ENCODE results near the gene CASKIN1. TPM values are rescaled to one million over a fixed set of nuclear protein-coding genes. Genes with fewer than 3 reads are reported as not detected.
A peak's percentile ranks its signal among the peaks of the same experiment; 100 is the strongest.

CASKIN1 gene
- total and polyA plus RNA-seq, 12 donors = 0.06 to 5.2 (median 1.3) TPM; not detected in 3

GRCh38 chr16:2175454-2175853 lies 21.0 kb downstream of the CASKIN1 start:
- H3K27me3 ChIP-seq = no peaks in the 10 kb centered on the region
- no peaks in the 10 kb centered on the region for H3K9me3 ChIP-seq (replicated peaks in 1 of 3)
- H3K4me1 ChIP-seq (replicated peaks in 1 of 2) = peaks cover 0 to 6% of the 10 kb centered on the region in 2 donors
- H3K36me3 ChIP-seq (replicated peaks in 1 of 2) = peaks cover 0 to 64% of the 10 kb centered on the region in 2 donors
- H3K27ac ChIP-seq = peak overlapping the region in 1 of 5 donors; percentile 35
- intact Hi-C loops (cut with DNase I) = no loop called here
- no peak for DNase-seq
- no peak for TF ChIP-seq POLR2A (IDR thresholded peaks at IDR 0.05)
- TF ChIP-seq CTCF (IDR thresholded peaks at IDR 0.05) = no peak
- WGBS, 4 donors = 90 to 94% (median 93%) methylated on average over 4 to 10 of the region's 10 CpGs
- no peak overlapping the region for H3K4me3 ChIP-seq

GRCh38 chr16:2174396-2175131 lies 21.8 kb downstream of the CASKIN1 start:
- no peaks in the 10 kb centered on the region for H3K9me3 ChIP-seq (replicated peaks in 1 of 3)
- H3K4me1 ChIP-seq (replicated peaks in 1 of 2) = peaks cover 0 to 6% of the 10 kb centered on the region in 2 donors
- intact Hi-C loops (cut with DNase I) = no loop called here
- no peak for TF ChIP-seq POLR2A (IDR thresholded peaks at IDR 0.05)
- peak; percentile 67 to 89 (median 77) for DNase-seq
- no peak overlapping the region for H3K4me3 ChIP-seq
- no peaks in the 10 kb centered on the region for H3K27me3 ChIP-seq
- H3K36me3 ChIP-seq (replicated peaks in 1 of 2) = peaks cover 0 to 64% of the 10 kb centered on the region in 2 donors
- 66 to 79% (median 71%) methylated on average over 7 to 21 of the region's 21 CpGs for WGBS, 4 donors
- H3K27ac ChIP-seq = peak overlapping the region in 1 of 5 donors; percentile 57

GRCh38 chr16:2173916-2174315 lies 22.5 kb downstream of the CASKIN1 start:
- Histone ChIP-seq H3K27ac (peak overlapping the region in 1 of 5 donors; percentile 57), H3K36me3 (replicated peaks in 1 of 2) (peaks cover 0 to 64% of the 10 kb centered on the region in 2 donors), H3K27me3 (no peaks in the 10 kb centered on the region), H3K9me3 (replicated peaks in 1 of 3) (no peaks in the 10 kb centered on the region), H3K4me1 (replicated peaks in 1 of 2) (peaks cover 0 to 6% of the 10 kb centered on the region in 2 donors), H3K4me3 (no peak overlapping the region)
- intact Hi-C loops (cut with DNase I) = no loop called here
- DNase-seq = no peak
- TF ChIP-seq POLR2A (IDR thresholded peaks at IDR 0.05) = no peak
- WGBS, 4 donors = 87 to 98% methylated on average over 4 of the region's 4 CpGs; no CpG with 5 or more reads in 2 of the 4 donors

DNA sequence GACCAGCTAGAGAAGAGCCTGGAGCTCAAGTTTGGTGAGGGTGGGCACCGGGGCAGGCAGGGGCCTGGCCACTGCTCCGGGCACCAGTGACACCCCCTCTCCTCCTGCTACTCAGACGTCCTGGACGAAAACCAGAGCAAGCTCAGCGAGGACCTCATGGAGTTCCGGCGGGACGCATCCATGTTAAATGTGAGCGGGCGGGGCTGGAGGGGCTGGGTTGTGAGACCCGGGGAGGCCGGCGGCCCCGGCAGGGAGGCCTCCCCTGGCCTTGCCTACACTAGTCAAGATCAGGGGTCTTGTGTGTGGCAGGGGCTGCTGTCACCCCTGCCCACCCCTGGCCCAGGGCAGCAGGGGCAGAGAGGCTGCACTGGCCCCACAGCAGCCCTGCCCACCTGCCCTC lies 23.0 kb downstream of the CASKIN1 start:
- Histone ChIP-seq H3K27ac (no peak overlapping the region), H3K27me3 (no peaks in the 10 kb centered on the region), H3K9me3 (replicated peaks in 1 of 3) (no peaks in the 10 kb centered on the region), H3K4me3 (no peak overlapping the region), H3K4me1 (replicated peaks in 1 of 2) (peaks cover 0 to 6% of the 10 kb centered on the region in 2 donors), H3K36me3 (replicated peaks in 1 of 2) (peaks cover 0 to 64% of the 10 kb centered on the region in 2 donors)
- no peak for DNase-seq
- intact Hi-C loops (cut with DNase I) = no loop called here
- WGBS, 4 donors = 81 to 96% (median 93%) methylated on average over 7 to 14 of the region's 14 CpGs
- TF ChIP-seq POLR2A (IDR thresholded peaks at IDR 0.05) (no peak), CTCF (IDR thresholded peaks at IDR 0.05) (no peak)

GRCh38 chr16:2172688-2173335 lies 23.6 kb downstream of the CASKIN1 start:
- 93 to 96% (median 94%) methylated on average over 23 to 29 of the region's 29 CpGs for WGBS, 4 donors
- no peak for TF ChIP-seq CTCF (IDR thresholded peaks at IDR 0.05)
- TF ChIP-seq POLR2A (IDR thresholded peaks at IDR 0.05) = no peak
- intact Hi-C loops (cut with DNase I) = no loop called here
- DNase-seq = no peak
- Histone ChIP-seq H3K36me3 (replicated peaks in 1 of 2) (peaks cover 0 to 64% of the 10 kb centered on the region in 2 donors), H3K27me3 (no peaks in the 10 kb centered on the region), H3K27ac (no peak overlapping the region), H3K4me1 (replicated peaks in 1 of 2) (peaks cover 0 to 6% of the 10 kb centered on the region in 2 donors), H3K9me3 (replicated peaks in 1 of 3) (no peaks in the 10 kb centered on the region), H3K4me3 (no peak overlapping the region)
